ENCODE results near the gene ZNF566.

ZNF566 gene

GRCh38 chr19:36404498-36404897 is 84.9 kb downstream of the ZNF566 start:
- Histone ChIP-seq H3K4me3 (ENCODE audit: extremely low read depth, insufficient read depth, low read length, poor library complexity, severe bottlenecking) (no peak overlapping the region), H3K9me3 (ENCODE audit: control insufficient read depth, low read length) (peaks cover 17% of the 10 kb centered on the region), H3K4me1 (ENCODE audit: control insufficient read depth, insufficient read depth, low read length, poor library complexity, severe bottlenecking) (no peaks in the 10 kb centered on the region), H3K27ac (ENCODE audit: low read depth, low read length, severe bottlenecking) (no peak overlapping the region), H3K36me3 (ENCODE audit: control insufficient read depth, insufficient read depth, low read length) (peaks cover 88% of the 10 kb centered on the region)
- 80 to 93% methylated on average over 1 to 3 of the region's 3 CpGs for WGBS, 2 experiments (ENCODE audit: insufficient coverage in 2 of 2)

- Histone ChIP-seq H3K4me1 (ENCODE audit: control insufficient read depth, insufficient read depth, low read length, poor library complexity, severe bottlenecking) (no peaks in the 10 kb centered on the region), H3K4me3 (ENCODE audit: extremely low read depth, insufficient read depth, low read length, poor library complexity, severe bottlenecking) (no peak overlapping the region), H3K9me3 (ENCODE audit: control insufficient read depth, low read length) (peaks cover 23% of the 10 kb centered on the region), H3K36me3 (ENCODE audit: control insufficient read depth, insufficient read depth, low read length) (peaks cover 88% of the 10 kb centered on the region), H3K27ac (ENCODE audit: low read depth, low read length, severe bottlenecking) (no peak overlapping the region)
- 96 to 100% methylated on average over 7 of the region's 7 CpGs for WGBS, 2 experiments (ENCODE audit: insufficient coverage in 2 of 2)
These were observed 87.9 kb downstream of the ZNF566 start for GRCh38 chr19:36401475-36401874.

- peaks cover 45% of the 10 kb centered on the region for H3K9me3 ChIP-seq (ENCODE audit: control insufficient read depth, low read length)
- no peak overlapping the region for H3K27ac ChIP-seq (ENCODE audit: low read depth, low read length, severe bottlenecking)
- 89 to 100% methylated on average over 1 to 3 of the region's 3 CpGs for WGBS, 2 experiments (ENCODE audit: insufficient coverage in 2 of 2)
- no peaks in the 10 kb centered on the region for H3K4me1 ChIP-seq (ENCODE audit: control insufficient read depth, insufficient read depth, low read length, poor library complexity, severe bottlenecking)
- H3K36me3 ChIP-seq (ENCODE audit: control insufficient read depth, insufficient read depth, low read length): peaks cover 88% of the 10 kb centered on the region
- no peak overlapping the region for H3K4me3 ChIP-seq (ENCODE audit: extremely low read depth, insufficient read depth, low read length, poor library complexity, severe bottlenecking)
These were observed 90.8 kb downstream of the ZNF566 start for GRCh38 chr19:36398571-36398970.

All from mesodermal cell (in vitro differentiated cells).